DMS153 treated with DMSO at 0.1 percent for 48 hours (cell line): Measurements from ENCODE around the gene ARHGAP28.

Experiments used
- DNase-seq: peaks from one replicate; lab custom pipeline; 2025; ENCODE audit not compliant: unreplicated experiment; lab: John Stamatoyannopoulos, UW

Gene ARHGAP28

DNA sequence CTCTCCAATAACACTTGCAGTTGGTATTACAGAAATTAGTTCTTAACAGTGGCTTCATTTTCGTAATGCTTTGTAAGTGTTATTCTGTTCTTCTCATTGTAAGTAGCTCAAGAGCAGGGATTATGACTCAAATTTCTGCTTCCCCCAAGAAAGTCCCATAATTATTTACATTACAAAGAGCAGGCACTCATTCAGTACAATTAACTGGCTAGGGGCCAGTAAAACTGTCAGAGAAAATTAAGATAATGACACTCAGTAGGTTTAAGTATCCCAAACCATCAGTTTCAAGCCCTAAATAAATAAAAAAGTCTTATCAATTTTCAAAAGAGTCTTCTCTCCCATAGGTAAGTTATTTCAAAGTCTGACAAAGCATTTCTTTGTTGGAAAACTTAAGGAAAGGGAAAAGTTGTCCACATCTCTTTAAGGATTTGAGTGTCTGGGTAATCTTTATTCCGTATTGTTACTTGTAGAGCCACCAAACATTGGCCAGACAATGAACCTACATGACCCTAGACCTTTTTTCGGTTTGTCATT lies 137.1 kb downstream of the ARHGAP28 start:
- DNase-seq: no peak

DNA sequence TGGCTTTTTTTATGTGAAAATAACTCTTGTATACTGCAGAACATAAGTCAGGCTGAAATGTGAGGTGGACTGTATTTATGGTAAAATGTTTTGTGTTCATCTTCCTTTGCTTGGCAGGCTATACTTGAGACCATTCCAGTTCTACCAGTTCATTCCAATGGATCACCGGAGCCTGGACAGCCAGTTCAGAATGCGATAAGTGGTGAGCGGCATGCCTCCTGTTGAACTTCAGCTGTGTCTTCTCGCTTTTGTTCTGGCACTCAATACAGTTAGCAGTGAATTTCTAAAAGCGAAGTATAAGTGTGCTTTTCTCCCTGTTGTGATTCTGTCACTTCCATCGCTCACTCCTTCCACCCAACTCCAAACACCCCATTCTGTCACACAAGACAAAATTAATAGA lies 138.5 kb downstream of the ARHGAP28 start:
- no peak for DNase-seq

DNA sequence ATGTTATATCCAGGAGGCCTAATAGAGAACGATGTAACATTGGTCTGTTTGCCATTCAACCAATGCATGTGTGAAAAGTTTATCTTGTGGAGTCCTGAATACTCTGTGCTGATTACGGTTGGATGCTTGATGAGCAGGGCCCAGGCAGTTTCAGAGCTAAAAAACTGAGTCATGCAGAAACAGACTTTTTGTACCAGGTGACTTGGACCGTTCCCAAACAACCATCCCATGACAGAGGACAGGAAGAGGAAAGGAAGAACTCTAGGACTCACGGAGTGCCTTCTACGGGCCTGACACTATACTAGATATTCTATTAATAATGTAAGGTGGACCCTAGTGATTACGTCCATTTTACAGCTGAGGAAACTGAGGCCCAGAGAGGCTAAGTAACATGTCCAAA lies 142.1 kb downstream of the ARHGAP28 start:
- no peak for DNase-seq

DNA sequence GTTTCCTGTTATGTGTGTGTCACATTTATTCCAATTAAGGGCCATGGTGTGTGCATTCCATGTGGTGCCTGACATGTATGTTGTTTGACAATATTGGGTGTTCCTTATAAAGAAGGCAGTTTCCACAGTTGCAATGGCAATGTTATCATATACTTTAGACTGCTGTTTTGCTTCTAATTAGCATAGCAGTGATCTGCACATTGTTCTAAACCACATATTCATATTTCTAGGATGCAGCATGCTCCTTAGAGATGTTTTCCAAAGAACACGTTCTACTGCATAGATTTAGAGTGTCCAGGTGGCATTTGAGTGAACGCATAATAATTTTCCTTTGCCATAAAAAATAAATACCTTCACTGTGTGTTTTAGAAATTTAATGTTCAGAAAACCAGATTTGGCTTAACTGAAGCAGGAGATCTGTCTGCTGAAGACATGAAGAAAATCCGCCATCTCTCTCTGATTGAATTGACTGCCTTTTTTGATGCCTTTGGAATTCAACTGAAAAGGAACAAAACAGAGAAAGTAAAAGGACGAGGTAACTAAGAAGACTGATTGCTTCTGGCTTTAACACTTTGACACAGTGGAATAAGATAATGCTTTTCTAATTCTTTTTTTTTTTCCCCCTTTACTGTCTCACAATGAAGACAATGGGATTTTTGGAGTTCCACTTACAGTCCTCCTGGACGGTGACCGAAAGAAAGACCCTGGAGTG lies 143.7 kb downstream of the ARHGAP28 start:
- DNase-seq: no peak

DNA sequence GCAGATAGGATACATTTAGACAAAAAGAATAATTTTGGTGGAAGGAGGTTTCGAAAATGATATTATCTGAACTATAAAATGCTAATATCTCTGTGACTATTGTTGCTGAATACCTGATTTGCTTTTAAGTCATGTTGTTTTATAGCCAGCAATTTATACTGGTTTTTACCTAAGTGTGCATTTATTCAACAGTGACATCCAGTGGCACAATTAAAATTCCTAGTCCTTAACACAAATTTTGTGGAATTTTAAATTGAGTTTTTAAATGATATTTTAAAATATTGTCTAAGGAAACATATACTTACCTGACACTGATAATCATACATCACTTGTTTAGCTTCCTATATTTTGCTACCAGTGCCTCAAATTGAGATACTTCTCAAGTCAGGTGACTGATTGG lies 144.8 kb downstream of the ARHGAP28 start:
- DNase-seq: no peak

DNA sequence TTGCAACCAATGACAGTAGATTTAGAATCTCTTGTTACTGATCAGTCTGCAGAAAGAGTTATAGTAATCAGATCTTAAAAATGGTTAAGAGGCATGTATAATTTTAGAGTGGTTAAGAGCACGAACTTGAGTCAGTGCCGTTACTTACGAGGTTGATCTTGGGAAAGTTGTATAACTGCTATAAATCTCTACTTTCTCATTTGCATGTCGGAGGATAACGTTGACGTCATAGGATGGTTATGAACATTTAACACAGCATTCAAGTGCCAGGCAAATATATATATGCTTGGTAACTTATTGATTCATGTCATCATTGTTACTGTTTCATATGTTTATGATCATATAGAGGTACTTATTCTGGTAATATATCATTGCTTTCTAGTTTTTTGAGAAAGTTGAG lies 146.2 kb downstream of the ARHGAP28 start:
- DNase-seq: no peak

DNA sequence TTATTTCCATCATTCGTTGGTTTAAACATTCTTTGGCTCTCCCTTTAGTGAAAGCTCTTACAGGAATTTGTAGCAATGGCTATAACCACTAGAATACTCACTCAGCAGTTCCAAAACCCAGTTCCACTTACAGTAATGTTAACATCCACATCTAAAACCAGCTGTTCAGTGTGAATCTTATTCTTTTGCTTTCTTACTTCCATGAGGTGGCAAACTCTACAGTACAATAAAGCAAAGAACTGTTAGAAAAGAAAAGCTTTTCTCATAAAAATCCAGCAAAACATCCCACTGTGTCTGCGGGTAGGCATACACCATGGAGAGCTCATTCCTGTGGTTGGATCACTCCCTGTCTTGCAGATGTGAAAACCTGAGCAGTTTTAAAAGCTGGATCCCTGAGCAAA lies 147.1 kb downstream of the ARHGAP28 start:
- DNase-seq: no peak

DNA sequence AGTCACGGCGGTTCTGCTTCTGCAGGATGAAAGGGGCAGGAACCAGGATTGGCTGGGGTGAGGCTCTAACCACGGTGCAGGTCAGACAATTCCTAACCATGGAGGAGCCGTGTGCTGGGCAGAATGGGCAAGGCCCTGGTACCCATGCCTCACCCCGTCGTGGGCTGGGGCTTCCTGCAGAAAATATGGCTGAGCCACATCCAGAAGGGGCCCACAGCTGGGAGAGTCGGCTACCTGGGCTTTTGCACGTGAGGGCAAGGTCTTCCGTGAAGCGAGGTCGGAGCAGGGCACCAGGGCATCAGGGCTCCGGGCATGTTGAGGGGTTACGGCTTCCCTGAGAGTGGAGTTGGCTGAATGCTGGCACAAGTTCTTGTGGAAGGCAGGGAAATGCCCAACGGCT lies 147.8 kb downstream of the ARHGAP28 start:
- no peak for DNase-seq

DNA sequence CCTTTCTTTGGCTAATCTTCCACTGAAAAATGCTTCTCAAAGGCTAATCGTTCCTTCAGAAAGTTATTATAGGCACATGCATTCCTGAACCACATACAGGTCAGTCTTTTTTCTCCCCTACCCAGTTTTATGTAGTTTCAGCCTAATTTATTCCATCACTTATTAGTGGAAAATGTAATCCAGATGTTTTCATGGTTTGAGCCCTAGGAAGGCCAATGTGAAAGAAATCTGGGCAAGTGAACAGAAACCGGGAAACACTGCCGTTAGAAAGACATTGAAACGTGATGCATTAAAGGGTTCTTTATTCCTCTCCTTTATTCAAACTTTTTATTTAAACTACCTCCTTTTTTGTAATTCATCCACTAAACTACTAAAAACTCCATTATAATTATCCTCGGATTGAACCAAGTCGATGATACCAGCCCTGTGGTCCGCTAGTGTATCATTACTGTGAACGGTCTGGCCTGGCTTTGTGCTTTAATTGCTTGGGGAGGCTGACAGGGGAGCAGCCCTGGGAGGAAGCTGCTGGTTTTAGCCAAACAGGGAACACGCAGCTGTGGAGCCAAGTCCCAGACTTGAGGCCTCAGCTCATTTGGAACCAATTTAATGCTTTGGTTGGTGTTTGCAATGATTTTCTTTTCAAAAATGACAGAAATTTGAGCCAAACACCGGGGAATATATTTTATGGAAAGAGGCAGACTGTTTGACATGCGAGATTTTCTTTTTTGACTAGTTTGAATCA lies 149.2 kb downstream of the ARHGAP28 start:
- no peak for DNase-seq

DNA sequence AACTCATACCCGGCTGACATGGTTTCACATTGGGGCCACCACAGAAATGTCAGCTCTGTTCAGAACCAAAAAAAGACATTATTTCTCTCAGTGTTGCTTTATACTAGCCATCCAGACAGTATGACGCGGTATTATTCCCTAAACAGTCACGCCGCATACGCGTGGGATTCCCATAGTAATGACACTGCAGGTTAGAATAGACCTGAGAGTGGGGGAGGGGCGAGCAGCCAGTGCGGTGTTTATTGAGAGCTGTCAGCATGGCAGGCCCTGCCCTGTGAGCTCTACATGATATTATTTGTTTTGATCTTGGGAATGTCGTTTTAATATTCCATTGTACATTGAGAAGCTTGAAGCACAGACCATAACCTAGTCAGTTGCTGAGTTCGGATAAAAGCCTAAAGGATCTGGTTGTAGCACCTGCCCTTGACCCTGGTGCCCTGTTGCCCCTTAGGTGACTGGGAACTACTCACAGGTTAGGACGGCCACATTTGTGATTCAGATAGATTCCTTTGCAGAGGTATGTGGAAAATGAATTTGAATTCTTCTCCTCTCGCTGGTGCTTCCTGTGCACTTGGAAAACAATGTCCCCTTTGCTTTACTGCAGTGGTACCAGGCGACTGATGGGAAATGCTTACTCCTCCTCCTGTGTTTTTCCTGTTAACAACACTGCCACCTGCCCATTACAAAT lies 150.1 kb downstream of the ARHGAP28 start:
- DNase-seq: no peak

DNA sequence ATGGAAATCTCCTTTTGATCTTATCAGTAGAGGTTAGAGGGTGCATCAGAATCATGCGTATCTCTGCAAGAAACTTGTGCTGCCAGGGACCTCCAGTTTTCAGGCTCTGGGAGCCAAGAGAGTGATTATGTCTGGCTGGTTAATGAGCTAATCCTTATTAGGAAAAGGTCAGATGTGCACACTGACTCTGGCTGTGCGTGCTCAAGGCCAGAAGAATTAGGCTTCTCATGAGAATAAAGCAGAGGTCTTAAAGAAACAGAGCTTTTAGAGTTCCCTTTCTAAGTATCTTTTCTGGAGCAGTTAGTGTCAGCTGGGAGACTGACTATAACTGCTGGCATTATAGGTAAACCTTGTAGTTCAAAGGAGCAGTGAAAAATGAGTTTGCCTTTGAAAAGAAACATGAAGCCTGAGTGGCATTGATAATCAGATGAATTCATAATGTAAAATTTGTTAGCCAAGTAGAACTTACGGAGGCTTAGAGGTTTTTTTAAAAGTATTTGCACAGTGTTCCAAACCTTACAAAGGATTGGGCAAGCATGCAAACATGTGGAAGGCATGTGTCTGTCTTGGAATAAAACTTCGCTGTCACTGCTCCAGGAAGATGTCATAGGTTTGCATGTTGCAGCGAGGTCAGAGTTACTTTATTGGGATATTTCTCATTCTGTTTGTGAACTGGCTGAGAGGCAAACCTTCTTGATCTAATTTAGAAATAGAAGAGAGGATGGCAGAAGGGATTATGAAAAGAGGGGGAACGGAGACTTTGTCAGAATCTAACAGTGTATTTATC lies 151.7 kb downstream of the ARHGAP28 start:
- DNase-seq: no peak

DNA sequence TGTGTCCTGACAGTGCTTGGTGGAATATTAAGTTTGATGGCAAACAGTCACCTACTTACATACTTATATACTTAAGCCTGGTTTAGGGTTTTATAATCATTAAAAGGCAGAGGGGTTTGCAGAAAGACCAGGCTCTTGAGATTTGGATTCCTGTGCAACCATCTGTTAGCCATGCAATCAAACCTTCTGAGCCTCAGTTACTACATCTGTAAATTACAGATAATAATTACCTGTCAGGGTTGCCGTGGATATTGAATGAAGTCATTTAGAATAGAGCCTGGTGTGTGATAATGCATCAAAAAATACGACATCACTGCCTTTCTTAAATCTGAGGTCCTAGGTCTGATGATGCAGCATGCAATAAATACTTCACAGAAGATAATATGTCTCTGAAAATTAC lies 152.9 kb downstream of the ARHGAP28 start:
- no peak for DNase-seq

DNA sequence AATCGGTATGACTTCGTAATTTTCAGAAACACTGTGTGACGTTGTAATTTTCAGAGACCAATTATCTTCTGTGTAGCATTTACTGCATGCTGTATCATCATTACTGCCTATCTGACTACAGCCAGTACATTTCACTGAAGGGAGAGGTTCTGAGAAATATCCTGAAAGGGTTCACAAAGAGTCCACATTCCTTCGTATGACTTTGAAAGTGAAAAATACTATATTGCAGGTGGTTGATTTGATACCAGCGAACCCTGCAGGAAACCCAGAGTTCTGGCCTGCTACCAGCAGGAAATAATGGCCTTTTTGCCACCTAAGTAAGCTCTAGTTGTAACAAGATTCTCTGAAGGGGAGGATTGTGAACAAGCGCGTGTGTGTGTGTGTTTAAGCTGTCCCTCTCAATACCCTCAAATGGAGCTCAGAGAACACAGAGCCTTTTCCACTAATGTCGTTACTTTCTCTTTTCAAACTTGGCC lies 155.5 kb downstream of the ARHGAP28 start:
- no peak for DNase-seq

DNA sequence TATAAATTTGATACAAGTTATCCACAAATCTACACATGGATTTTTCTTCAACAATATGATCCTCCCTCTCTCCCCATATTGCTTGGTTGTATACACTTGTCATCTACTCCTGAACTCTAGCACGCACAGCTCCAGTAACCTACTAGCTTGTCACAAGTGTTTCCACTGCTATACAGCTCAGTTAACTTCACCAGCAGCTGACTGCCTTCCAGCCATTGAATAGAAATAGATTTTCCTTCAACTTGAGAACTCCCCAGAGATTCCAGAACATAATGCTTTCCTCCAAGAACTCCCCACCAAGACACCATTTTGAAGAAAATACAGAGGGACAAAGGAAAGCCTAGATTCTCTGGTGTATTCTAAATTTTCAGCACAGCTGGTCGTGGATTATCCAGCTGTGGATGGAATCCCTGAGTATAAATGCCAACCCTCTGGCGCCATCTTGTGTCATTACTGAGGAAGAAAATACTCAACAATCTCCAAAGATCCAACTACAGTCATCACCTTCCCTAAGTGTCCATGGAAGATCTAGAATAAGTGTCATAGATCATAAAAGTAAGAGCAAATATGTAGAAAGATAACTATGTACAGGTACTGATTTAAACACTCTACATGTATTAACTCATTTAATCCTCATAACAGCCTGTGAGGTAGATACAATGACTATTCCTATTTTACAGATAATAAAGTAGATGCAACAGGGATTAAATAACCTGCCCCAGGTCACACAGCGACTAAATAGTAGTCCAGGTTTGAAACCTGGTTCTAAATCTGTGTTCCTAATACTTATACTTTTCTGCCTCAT lies 156.7 kb downstream of the ARHGAP28 start:
- DNase-seq: peak; percentile 14

DNA sequence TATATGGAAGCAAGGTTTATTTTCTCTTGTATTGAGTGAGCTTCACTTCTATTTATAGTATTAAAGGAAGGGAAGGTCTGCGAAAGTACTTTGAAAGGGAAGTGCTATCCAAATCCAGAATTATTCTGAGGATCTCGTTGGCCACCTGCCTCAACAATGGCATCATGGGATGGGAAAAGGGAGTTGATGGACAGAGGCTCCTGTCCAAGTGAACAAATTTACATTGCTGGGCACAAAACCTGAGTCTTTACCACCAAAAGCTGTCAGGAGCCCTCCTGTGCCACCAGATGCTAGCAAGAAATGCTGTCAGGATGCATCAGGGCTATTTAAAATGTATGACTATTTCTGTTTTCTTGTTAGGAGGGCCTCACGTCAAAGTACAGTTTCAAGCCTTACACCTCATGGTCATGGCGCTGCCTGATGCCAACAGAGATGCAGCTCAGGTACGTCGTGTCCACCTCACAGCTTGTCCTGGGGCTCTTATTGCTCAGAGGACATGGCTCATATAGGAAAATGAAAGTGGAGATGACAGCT lies 157.3 kb downstream of the ARHGAP28 start:
- DNase-seq: no peak

DNA sequence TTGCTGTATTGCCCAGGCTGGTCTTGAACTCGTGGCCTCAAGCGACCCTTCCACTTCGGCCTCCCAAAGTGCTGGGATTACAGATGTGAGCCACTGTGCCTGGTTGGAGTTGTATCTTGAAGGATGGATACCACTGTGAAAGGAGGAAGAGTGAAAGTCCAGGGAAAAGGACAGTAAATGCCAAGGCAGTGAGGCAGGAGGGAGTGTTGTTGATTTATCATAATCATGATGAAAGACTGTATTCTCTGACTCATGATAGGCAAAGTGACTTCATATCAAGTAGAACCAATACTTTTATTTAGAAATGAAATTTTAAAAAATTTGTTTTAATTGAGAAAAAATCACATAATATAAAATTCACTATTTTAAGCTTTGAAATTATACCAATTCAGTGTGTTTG lies 162.3 kb downstream of the ARHGAP28 start:
- DNase-seq: no peak

DNA sequence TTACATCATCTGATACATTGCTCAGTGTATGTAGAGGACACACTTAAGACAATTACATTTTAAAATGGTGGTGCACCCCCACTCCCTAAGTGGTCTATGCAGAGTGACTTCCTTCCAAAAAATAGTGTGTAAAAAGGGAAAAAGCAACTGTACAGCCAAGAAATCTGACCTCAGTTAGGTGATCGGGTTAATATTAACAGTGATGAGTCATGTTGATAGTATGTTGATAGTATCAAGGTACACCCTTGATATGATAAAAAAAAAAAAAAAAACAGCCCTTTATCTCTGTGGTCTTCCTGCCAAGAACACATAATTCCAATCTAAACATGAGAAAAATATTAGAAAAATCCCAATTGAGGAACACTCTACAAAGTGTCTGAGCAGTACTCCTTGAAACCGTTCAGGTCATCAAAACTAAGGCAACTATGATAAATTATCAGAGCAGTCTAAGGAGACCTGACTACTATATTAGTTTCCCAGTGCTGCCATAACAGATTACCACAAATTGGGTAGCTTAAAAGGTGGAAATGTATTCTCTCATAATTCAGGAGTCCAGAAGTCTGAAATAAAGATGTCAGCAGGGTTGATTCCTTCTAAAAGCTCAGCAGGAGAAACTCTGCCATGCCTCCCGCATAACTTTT lies 171.9 kb downstream of the ARHGAP28 start:
- DNase-seq: no peak

DNA sequence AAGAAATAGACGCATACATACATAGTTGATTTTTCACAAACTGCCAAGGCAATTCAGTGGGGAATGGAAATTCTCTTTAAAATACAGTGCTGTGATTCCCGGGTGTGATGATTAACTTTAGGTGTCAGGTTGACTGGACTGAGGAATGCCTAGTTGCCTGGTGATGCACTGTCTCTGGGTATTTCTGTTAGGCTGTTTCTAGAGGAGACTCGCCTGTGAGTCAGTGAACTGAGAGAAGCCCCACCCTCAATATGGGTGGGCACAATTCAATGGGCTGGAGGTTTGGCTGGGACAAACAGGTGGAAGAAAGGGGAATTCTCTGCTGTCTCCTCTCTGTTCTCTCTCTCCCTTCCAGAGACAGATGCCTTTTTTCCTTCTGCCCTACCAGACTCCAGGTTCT lies 187.6 kb downstream of the ARHGAP28 start:
- no peak for DNase-seq
